K562 (cell line): Measurements from ENCODE around the gene NDUFA13. TPM values are rescaled to one million over a fixed set of nuclear protein-coding genes. Genes with fewer than 3 reads are reported as not detected.
A peak's percentile ranks its signal among the peaks of the same experiment; 100 is the strongest.

Source experiments
- GTF2F1 ChIP-seq: IDR thresholded peaks from 2 replicates; pipeline ENCODE4 v1.6.1; 2011; ENCODE audit warnings: low read depth, low read length, improper control_type of control experiment
- IRF1 ChIP-seq: sonication (generic); formaldehyde crosslinking; IDR thresholded peaks from 2 replicates; pipeline ENCODE4 v1.8.0; 2022; ENCODE audit warnings: missing genetic modification reagents, mild to moderate bottlenecking, borderline replicate concordance
- MAFG ChIP-seq: fragments of 450-650 bp; conservative IDR thresholded peaks from 2 replicates; pipeline ENCODE4 v1.6.1; 2016; ENCODE audit warnings: missing genetic modification characterization, missing compliant biosample characterization
- MIER1 ChIP-seq: fragments of 450-650 bp; IDR thresholded peaks from 2 replicates; pipeline ENCODE4 v1.6.1; 2016; ENCODE audit warnings: antibody characterized with exemption, mild to moderate bottlenecking, low read depth
- NFYB ChIP-seq: IDR thresholded peaks from 2 replicates; pipeline ENCODE4 v1.6.1; 2011; ENCODE audit warnings: mild to moderate bottlenecking, moderate library complexity; ENCODE audit not compliant: insufficient read length; ENCODE audit errors: extremely low read depth
- SIN3B ChIP-seq: fragments of 450-650 bp; IDR thresholded peaks from 2 replicates; pipeline ENCODE4 v1.6.1; 2017; ENCODE audit warnings: low read depth, mild to moderate bottlenecking, moderate library complexity
- SMAD3 ChIP-seq: fragments of 450-650 bp; formaldehyde crosslinking; conservative IDR thresholded peaks from 2 replicates; pipeline ENCODE4 v1.4.0; 2020; ENCODE audit warnings: mild to moderate bottlenecking
- SMAD4 ChIP-seq: fragments of 250-450 bp; sonication (Bioruptor Pico); conservative IDR thresholded peaks from 2 replicates; pipeline ENCODE4 v1.8.0; 2021; ENCODE audit warnings: inconsistent platforms, mild to moderate bottlenecking, moderate library complexity
- SMARCB1 ChIP-seq: IDR thresholded peaks from 2 replicates; pipeline ENCODE4 v1.6.1; 2011; ENCODE audit warnings: improper control_type of control experiment, low read depth; ENCODE audit not compliant: insufficient read length
- ZNF609 ChIP-seq: sonication (generic); formaldehyde crosslinking; IDR thresholded peaks from 2 replicates; pipeline ENCODE4 v1.8.1; 2023; ENCODE audit warnings: missing genetic modification reagents, mild to moderate bottlenecking, borderline replicate concordance
- ZZZ3 ChIP-seq: fragments of 450-650 bp; IDR thresholded peaks from 2 replicates; pipeline ENCODE4 v1.6.1; 2016; ENCODE audit warnings: antibody characterized with exemption, mild to moderate bottlenecking, moderate library complexity
- polyA plus RNA-seq, 8 experiments: library from polyadenylated mRNA; depleted of rRNA in 4 of 8; stranded (reverse) in 5 of 8; unstranded in 3 of 8; fragments of >200 nt; fragmentation: Nextera tagmentation in 2 of 8; fragmentation: Illumina TruSeq in 1 of 8; extraction: Ambion mirVana in 2 of 8; extraction: Trizol in 1 of 8; gene quantifications; 2 replicates each; pipeline versions ENCODE4 v1.2.1 to v1.2.3, GENCODE V29; 2011 to 2014; ENCODE audit warnings: inconsistent platforms in 1 of 8, missing spikeins in 1 of 8
- total RNA-seq, 7 experiments: library from RNA; depleted of rRNA in 6 of 7; stranded (reverse); fragments of >200 nt in 6 of 7; fragmentation: Illumina TruSeq in 2 of 7; extraction: Trizol in 2 of 7; gene quantifications; 2 replicates each; pipeline versions ENCODE4 v1.2.1 to v1.2.3, GENCODE V29; 2011 to 2021; ENCODE audit warnings: low replicate concordance in 1 of 7
- TF ChIP-seq, protein P1 (sequence below): fragments of 250-450 bp; sonication (Bioruptor Pico); IDR thresholded peaks from 2 replicates; pipeline ENCODE4 v1.5.0; 2022; ENCODE audit warnings: mild to moderate bottlenecking
- TF ChIP-seq, protein P2 (sequence below), 2 experiments: IDR thresholded peaks in 1 of 2; conservative IDR thresholded peaks in 1 of 2; 2 replicates each; pipeline ENCODE4 v1.6.1; 2016; ENCODE audit warnings: low read depth in 2 of 2, mild to moderate bottlenecking in 1 of 2, missing compliant biosample characterization in 1 of 2, missing genetic modification characterization in 1 of 2, moderate library complexity in 1 of 2
- TF ChIP-seq, protein P3 (sequence below): fragments of 450-650 bp; formaldehyde crosslinking; IDR thresholded peaks from 2 replicates; pipeline ENCODE4 v1.4.0; 2022; ENCODE audit warnings: missing genetic modification characterization

The NDUFA13 gene
- total and polyA plus RNA-seq, 9 of the 15 experiments (the other 6 are each of a cell fraction or from before 2014, with no cell fraction given), result 146 to 596 (median 429) TPM

- TF ChIP-seq ZNF609, result 0 out of 2 replicates have a peak, but pooled peaks have one; percentile 54
- no peak for TF ChIP-seq IRF1 (CRISPR knock-in tag)
- TF ChIP-seq SMAD3 (CRISPR knock-in tag), result no peak
- TF ChIP-seq SIN3B, result no peak
- TF ChIP-seq, protein P1, sequence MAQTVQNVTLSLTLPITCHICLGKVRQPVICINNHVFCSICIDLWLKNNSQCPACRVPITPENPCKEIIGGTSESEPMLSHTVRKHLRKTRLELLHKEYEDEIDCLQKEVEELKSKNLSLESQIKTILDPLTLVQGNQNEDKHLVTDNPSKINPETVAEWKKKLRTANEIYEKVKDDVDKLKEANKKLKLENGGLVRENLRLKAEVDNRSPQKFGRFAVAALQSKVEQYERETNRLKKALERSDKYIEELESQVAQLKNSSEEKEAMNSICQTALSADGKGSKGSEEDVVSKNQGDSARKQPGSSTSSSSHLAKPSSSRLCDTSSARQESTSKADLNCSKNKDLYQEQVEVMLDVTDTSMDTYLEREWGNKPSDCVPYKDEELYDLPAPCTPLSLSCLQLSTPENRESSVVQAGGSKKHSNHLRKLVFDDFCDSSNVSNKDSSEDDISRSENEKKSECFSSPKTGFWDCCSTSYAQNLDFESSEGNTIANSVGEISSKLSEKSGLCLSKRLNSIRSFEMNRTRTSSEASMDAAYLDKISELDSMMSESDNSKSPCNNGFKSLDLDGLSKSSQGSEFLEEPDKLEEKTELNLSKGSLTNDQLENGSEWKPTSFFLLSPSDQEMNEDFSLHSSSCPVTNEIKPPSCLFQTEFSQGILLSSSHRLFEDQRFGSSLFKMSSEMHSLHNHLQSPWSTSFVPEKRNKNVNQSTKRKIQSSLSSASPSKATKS, result no peak
- TF ChIP-seq NFYB, result no peak
- TF ChIP-seq, protein P2, sequence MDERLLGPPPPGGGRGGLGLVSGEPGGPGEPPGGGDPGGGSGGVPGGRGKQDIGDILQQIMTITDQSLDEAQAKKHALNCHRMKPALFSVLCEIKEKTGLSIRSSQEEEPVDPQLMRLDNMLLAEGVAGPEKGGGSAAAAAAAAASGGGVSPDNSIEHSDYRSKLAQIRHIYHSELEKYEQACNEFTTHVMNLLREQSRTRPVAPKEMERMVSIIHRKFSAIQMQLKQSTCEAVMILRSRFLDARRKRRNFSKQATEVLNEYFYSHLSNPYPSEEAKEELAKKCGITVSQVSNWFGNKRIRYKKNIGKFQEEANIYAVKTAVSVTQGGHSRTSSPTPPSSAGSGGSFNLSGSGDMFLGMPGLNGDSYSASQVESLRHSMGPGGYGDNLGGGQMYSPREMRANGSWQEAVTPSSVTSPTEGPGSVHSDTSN (CRISPR knock-in tag; IDR thresholded peaks at IDR 0.05; ENCODE audit: low read depth), result no peak
- TF ChIP-seq, protein P2 (tag; conservative IDR thresholded peaks at IDR 0.05; ENCODE audit: low read depth), result no peak
- no peak for TF ChIP-seq SMARCB1
- no peak for TF ChIP-seq MIER1
- TF ChIP-seq GTF2F1, result no peak
- TF ChIP-seq ZZZ3, result no peak
- TF ChIP-seq SMAD4 (CRISPR knock-in tag), result no peak
- TF ChIP-seq, protein P3, sequence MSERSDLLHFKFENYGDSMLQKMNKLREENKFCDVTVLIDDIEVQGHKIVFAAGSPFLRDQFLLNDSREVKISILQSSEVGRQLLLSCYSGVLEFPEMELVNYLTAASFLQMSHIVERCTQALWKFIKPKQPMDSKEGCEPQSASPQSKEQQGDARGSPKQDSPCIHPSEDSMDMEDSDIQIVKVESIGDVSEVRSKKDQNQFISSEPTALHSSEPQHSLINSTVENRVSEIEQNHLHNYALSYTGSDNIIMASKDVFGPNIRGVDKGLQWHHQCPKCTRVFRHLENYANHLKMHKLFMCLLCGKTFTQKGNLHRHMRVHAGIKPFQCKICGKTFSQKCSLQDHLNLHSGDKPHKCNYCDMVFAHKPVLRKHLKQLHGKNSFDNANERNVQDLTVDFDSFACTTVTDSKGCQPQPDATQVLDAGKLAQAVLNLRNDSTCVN, result no peak
- TF ChIP-seq MAFG (tag), result no peak
Measured at GRCh38 chr19:19531951-19532805, 16.2 kb downstream of the NDUFA13 start (continued).
